DLD1 (cell line): Measurements from ENCODE around the gene GRM4.
"Not testable (repeated sequence)": the region's sequence is repeated elsewhere in the genome, so short reads cannot be mapped to it uniquely, and the experiment has no call there.

ENCODE experiments used
- in situ Hi-C: cut with HindIII; loops from 2 replicates; pipeline ENCODE4 v1.10.0; 2017; ENCODE audit warnings: low sequenced_read_pairs

GRM4 gene

DNA sequence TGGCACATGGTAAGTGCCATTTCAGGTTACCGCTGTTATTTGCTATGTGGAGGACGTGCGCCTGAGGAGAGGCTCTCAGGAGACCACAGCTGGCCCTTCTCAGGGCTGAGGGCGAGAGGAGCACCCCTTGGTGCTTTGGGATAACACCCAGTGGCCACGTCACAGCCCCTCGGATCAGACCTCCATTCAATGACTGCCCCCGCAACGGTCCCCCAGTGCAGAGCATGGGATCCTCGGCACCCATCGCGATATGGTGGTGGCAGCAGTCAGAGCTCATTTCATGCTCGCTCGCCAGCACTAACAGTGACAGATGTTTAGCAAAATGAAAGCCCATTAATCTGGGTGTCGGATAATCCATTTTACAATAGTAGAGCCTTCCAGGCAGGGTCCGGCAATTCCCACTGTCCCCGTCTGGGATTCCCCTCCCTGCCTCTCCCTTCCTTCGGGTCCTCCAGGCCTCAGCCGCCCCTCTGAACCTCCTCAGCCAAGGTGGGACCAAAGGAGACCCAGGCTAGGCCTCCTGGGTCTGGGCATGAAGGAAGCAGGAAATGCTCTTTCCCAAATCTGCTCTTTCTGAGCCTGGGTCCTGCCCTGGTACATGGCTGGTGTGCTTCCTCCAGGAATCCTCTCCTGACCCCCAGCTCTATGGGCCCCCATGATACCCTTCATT is 117.1 kb downstream of the GRM4 start:
- in situ Hi-C loops: no loop called here

DNA sequence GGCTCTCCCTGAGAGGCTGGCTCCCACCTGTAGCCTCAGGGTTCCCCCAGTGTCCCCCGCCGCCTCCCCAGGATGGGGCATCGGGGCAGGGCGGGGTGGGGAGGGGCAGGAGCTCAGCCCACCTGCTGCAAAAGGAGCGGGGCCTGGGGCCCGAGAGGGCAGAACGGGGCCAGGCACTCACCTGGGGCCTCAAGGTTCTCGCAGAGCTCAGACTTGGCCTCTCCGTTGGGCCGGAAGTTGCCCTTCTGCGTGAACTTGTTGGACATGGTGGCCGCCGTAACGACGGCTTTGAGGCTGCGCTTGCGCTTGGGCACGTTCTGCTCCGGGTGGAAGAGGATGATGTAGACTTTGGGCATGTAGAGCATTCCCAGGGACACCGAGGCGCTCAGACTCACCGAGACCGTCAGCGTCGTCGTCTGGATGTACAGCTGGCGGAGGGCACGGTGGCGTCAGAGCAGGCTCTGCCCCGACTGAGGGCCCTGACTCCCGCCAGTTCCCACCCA is 117.9 kb downstream of the GRM4 start:
- in situ Hi-C loops: no loop called here

DNA sequence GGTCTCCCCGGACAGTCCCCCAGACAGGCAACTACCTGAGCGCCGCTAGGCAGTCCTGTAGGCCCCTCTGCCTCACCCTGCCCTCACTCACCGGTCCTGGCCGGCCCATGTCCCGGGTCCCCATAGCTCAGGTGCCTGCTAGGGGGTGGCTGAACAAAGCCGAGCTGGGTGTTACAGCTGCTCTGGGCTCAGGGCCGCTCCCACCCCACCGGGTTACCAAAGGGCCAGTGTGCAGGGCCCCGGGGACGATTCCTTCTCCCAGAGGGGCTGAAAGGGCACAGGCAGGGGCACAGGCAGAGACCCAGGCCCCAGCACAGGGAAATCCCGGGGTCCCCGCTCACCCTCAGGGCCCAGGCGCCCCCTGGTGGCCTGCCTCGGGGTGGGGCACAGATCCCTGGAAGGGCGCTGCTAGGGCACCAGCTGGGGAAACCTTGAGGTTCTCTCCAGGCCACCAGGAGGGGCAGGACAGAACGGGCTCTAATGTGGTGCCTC is 118.4 kb downstream of the GRM4 start:
- in situ Hi-C loops: no loop called here

DNA sequence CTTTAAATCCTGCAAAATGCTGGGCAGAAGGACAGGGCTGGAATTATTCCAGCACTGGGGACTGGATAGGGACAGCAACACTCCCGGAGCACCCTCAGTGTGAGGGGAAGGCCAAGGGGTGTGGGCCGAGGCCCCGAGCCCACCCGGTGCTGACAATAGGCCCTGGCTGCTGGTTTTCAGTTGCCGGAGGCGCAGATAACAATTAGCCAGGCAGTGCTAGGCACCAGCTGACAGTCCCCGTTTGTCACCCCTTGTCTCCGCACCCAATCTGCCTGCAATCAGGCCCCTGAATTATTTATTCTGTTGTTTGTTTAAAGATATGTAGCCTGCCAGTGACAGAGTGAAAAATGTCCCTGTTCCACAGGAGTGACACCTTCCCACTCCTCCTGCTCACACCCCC is 120.0 kb downstream of the GRM4 start:
- in situ Hi-C loops: no loop called here

DNA sequence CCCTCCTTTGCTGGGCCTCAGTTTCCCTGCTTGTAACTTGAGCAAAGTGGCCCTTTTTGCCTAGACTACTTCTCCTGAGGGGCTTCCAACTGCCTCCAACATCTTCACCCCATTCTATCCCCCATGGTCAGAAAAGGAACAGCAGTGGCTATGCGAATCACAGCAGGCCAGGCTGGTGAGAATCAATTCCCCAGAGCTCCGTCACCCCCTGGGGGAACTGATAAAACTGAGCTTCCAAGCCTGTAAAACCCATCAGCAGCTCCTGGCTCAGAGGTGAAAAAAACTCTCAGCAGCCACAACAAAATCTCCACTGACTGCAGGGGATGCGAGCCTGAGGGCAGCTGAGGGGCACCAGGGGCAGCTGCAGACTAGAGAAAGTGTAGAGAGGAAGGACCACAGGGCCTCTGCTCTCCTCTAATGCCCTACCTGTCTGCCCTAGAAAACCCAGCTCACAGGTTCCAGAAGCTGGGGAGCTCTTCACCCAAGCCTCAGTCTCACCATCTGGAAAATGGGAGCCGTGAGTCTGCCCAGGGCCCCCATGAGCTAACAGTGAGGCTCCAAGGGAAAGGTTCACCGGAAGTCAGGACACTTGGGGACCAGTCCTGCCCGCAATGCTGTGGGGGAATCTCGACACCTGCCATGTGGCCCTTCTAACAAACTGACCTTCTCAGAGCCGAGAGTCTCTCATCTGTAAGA is 120.6 kb downstream of the GRM4 start:
- in situ Hi-C loops: no loop called here

DNA sequence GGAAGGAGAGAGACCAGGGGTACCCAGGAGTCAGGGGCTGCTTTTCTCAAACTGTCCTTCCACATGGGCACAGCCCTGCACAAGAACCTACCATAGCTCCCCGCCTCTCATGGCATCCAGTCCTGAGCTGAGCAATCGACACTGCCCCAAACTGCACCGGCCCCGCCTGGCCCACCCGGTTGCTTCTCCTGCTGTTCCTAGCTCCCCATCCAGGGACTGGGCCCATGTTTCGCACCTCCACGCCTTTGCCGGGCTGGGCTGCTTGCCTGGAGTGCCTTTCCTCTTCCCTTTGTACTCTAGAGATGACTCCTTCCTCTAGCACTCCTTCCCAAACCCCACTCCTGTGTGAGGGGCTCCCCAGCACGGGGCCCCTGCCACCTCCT is 123.0 kb downstream of the GRM4 start:
- in situ Hi-C loops: no loop called here

DNA sequence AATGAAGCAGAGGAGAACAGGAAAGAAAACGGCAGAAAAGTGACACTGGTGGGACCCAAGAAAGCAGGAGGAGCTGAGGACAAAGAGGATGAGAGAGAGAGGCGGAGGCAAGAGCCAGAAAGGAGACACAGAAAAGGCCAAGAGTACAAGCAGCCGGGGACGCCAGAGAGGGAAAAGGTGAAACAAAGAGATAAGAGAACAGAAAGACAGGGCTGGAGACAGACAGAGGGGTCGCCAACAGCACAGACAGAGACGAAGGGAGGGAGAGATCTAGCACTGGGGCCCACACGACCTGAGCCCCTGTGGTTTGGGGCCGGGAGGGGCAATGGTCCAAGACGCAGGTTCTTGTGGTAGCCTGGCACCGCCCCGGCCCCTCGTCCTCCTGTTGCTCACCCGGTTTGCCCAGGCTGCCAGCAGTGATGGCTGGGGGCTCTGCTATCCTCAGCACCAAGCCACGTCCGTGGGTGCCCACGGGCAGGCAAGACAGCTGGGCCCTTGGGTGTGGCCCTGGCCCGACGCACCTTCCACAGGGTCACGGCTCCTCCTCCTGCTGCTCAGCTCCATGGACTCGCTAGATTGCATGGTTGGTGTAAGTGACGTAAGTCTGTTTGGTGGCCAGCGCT is 123.5 kb downstream of the GRM4 start:
- in situ Hi-C loops: no loop called here

DNA sequence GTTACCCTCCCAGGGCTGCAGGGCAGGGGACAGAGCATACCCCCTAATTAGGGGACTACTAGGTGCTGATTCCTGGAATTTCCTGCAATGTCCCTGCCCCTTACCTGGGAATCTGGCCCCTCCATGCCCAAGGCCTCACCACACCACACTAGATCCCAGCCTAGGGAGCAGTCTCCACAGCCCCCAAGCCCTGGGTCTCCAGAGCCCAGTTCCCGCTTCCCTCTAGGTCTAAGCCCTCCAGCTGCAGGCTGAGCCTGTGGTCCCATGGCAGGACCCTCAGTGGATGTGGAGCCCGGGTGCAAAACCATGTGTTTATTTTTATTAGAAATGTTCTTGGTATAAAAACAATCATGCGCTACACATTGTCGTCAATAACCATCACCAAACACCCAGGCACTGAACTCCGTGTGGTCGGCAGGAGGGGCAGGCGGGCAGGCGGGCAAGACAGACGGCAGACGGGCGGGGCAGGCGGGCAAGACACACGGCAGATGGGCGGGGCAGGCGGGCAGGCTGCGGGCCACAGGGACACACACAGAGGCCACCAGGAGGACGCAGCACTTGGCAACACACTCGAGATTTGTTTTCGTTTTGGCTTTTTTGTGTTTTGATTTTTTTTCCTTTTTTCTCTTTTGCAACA is 124.2 kb downstream of the GRM4 start:
- in situ Hi-C loops: no loop called here

DNA sequence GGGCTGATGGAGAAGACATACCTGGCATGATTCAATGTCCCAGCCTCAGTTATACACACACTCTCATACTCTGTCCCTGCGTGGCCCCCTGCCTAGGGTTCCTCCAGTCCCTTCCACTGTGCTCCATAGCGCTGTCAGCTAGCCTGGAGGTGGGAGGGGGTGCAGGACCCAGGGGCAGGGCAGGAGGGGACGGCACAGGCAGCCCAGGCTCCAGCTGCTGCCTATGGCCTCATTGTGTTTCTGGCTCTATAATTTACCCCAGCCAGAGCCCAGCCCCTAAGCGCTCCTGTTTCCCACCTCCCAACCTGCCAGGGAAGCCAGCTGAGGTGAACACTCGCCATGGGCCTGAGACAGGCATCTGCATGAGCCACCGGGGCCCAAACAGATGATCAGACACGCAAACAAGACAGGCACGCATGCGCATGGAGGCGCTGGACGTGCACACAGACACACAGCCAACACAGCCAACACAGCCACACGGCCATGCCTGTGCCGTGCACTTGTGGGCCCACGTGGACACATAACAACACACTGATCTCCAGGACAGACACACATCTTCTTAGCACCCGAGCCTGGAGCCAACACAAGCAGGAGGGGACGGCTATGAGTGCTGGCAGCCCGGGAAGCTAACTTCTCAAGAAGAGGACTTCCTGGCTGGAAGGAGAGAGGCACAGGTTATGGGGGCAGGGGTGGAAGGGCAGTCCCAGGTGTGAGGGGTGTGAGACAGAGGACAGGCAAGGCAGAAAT is 124.9 kb downstream of the GRM4 start:
- in situ Hi-C loops: no loop called here

DNA sequence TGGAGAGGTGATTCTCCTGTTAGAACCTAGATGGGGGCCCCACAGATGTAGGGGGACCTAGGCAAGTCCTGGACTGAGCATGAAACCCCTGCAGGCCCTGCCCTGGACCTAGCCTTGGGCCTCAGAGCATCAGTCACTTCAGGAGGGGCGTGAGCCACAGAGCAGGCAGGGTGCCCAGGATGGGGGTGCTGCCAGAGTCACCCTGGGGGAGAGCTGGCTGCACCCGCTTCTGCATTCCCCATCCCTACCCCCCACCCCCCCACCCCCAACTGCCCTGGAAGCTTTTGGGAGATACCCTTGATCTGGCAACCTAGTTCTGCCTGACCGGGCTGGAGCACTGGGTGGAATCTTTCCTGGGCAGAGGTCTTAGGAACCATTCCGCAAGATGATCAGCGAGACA is 125.6 kb downstream of the GRM4 start:
- in situ Hi-C loops: no loop called here

DNA sequence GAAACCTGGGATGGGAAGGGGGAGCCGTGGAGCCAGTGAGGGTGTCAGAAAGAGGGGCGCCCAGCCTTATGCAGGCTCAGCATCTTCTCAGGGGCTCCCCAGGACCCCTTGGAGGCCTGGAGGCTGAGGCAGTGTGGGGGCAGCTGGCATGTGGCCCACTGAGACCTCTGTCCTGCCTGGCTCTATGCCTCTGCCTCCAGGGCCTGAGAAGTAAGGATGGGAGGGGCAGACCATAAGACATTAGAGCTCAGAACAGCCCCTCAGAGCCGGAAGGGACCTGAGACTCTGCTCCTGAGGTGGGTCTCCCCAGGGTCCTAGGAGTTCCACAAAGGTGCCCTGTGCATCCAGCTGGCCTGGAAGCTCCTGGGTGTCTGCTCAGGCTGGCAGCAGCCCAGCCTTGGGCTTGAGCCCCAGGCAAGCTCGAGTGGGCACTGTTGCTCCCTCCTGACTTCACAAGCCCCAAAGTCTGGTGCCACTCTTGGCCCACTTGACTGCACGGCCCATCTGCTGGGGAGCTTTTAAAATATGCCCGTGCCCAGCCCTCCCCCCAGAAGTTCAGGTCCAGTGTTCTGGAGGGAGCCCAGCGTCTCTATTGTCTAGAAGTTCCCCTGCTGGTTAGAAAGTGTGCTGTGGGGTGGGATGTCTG is 126.8 kb downstream of the GRM4 start:
- in situ Hi-C loops: no loop called here

DNA sequence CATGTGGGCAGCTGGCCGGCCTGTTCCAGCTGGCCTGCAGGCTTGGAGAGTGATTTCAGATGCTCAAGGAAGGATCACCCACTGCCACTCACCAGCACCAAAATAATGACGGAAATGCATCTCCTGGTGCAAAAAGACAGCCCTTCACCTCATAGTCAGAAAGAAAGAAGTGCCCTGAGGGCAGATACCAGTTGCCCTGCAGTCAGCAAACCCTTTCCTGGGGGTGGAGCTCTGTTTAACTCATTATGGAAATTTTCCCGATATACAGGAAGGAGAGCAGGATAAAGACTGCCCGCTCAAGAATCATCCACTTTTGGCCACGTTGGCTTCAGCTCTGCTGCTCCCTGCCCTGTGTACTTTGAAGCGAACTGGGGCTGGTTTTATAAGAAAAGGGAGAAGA is 127.9 kb downstream of the GRM4 start:
- in situ Hi-C loops: no loop called here

DNA sequence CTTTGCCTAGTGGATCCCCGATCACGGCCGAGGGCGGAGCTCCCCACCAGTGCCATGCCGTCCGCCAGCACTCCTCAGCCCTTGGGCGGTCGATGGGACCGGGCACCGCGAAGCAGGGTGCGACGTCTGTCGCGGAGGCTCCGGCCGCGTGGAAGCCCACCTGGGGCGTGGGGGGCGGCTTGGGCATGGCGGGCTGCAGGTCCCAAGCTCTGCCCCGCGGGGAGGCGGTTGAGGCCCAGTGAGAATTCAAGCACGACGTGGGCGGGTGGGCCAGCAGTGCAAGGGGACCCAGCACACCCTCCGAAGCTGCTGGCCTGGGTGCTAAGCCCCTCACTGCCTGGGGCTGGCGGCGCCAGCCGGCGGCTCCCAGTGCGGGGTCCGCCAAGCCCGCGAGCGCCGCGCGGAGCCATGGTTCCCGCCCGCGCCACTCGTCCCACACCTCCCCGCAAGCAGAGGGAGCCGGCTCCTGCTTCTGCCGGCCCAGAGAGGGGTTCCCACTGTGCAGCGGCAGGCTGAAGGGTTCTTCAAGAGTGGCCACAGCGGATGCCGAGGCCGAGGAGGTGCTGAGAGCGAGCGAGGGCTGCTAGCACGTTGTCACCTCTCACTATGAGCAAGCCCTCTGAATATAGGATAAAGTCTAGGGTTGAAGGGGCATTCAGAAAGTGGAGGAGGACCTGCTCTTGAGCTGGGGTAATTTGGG is 128.6 kb downstream of the GRM4 start:
- in situ Hi-C loops: no loop called here

DNA sequence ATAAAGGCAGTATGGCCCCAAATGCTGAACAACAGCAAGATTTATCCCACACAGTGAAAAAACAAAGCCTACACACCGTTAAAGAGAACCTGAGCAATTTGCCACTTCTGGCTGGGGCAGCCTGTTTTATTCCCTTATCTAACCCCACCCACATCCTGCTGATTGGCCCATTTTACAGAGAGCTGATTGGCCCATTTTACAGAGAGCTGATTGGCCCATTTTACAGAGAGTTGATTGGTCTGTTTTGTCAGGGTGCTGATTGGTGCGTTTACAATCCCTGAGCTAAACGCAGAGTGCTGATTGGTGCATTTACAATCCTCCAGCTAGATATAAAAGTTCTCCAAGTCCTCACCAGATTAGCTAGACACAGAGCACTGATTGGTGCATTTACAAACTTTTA is 129.3 kb downstream of the GRM4 start:
- in situ Hi-C loops: not testable (repeated sequence)

DNA sequence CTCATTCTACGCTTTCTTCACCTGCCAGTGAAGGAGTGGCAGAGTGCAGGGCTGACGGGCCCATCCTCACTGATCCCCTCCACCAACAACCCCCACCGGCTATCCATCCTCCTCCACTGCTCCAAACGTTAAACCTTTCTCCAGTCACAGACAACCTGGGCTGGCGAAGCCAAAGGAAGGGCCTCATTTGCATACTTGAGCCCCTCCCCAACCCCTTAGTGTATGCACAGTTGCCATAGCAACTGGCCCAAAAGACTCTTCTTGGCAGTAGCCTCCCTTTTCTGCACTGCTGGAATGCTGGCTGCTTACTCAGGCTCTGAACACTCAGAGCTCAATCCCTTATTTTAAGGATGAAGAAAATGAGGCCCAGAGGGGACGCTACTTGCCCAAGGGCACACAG is 130.3 kb downstream of the GRM4 start:
- in situ Hi-C loops: no loop called here

DNA sequence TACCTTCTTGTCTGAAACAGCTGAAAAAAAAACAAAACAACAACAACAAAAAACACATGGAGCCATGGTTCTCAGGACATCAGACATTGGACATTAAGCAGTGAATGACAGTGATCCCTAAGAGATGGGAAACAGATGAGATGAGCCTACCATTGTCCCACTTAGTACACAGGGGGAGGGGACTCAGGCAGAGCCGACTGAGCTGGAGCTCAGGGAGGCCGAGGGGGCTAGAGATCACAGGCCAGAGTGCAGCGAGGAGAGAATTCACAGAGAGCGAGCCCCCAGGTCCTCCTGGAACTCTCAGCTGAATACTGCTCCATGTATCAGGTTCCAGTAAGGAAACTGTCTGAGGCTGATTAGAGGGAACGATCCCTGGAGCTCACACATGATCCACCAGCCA is 134.6 kb downstream of the GRM4 start:
- in situ Hi-C loops: no loop called here

DNA sequence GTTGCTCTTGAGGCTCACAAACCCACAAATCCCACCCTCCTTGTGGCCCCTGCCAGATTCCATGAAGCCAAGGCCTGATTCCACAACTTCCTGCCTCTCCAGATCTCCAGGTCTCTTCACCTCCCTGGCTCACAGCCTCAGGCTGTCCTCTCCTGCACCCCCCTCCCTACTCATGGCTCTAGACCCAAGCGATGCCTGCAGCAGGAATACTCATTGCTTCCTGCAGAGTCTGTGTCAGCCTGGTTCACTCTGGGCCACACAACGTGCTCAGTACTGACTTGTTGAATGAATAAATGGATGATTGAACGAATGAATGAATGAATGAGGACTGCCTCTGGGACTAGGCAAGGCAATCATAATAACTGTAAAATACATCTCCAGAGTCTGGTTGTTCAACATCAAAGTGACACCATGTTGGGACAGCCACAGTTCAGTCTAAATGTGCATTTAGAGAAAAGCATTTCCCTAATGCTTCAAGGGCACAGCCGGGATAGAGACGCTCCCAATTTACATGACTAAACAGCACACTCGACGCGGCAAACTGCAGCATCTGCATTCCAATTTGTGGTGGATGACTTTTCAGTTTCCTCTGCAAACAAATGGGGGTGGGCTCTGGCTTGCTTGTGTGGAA is 139.9 kb downstream of the GRM4 start:
- in situ Hi-C loops: no loop called here

DNA sequence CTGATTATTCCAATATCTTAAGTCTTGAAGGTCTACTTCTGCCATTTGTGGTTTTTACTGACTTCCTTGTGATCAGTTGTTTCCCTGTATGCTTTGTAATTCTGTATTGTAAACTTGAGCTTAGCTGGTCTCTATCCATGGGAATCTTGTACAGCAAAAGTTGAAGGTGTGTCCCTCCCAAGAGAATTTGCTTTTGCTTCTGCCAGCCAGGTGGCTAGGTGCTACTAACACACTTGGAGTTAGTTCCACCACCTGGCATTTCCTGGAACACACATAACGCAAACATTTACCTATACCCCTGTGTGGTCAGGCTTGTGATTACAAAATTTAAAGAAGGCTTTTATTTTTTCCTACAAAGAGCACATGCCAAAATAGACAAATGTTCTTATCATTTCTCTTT is 141.2 kb downstream of the GRM4 start:
- in situ Hi-C loops: no loop called here

DNA sequence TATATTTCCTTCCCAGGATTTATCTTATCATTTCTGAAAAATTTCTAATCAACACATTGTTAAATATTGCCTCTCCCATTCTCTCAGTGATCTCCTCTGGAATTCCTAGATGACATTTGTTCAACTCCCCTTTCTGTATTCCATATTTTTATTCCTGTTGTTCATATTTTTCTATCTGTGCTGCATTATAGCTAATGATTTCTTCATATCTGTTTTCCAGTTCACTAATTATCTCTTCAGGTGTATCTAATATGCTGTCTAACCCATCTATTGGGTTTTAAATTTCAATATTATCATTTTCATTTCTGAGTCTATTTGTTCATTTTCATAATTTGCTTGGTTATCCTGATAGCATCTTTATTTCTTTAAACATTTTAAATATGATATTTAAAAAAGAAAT is 141.9 kb downstream of the GRM4 start:
- in situ Hi-C loops: no loop called here
